CD4-positive, alpha-beta memory T cell (primary cell): ENCODE results near the gene GINS3. TPM values are rescaled to one million over a fixed set of nuclear protein-coding genes. Genes with fewer than 3 reads are reported as not detected.

ENCODE experiments used
- CTCF ChIA-PET: fragments of 350-600 bp; sonication (Branson Sonifier 250); formaldehyde crosslinking; loops from one replicate; lab custom pipeline; 2021; ENCODE audit warnings: inconsistent platforms; ENCODE audit not compliant: partially characterized antibody; lab: Charles Lee
- POLR2A ChIA-PET: fragments of 350-600 bp; sonication (Branson Sonifier 250); formaldehyde crosslinking; loops from one replicate; lab custom pipeline; 2021; ENCODE audit not compliant: partially characterized antibody; lab: Charles Lee
- DNase-seq, 5 donors: peaks; one replicate each; pipeline versions ENCODE4 v3.0.0 to v3.0.0-alpha.2; 2020 to 2022; ENCODE audit warnings: mixed read lengths in 1 of 5
- H3K27ac ChIP-seq: one replicate; pipeline ENCODE4 v1.7.0; 2013; ENCODE audit warnings: low read depth, low read length
- H3K27me3 ChIP-seq: 2 replicates; pipeline ENCODE4 v1.7.0; 2013; ENCODE audit warnings: mild to moderate bottlenecking, low read length, moderate library complexity; ENCODE audit not compliant: insufficient read depth
- H3K36me3 ChIP-seq: 2 replicates; pipeline ENCODE4 v1.7.0; 2013; ENCODE audit warnings: mild to moderate bottlenecking, low read length, moderate library complexity; ENCODE audit not compliant: insufficient read depth
- H3K4me1 ChIP-seq: 2 replicates; pipeline ENCODE4 v1.7.0; 2013; ENCODE audit warnings: mild to moderate bottlenecking, low read length, moderate library complexity; ENCODE audit not compliant: insufficient read depth
- H3K4me3 ChIP-seq, 2 donors: one replicate each; pipeline ENCODE4 v1.7.0; 2013; ENCODE audit warnings: low read length in 2 of 2, mild to moderate bottlenecking in 1 of 2
- H3K9me3 ChIP-seq, 2 donors: one replicate each; pipeline ENCODE4 v1.7.0; 2013; ENCODE audit warnings: low read length in 2 of 2, control low read depth in 1 of 2; ENCODE audit not compliant: control insufficient read depth in 1 of 2
- H3K27ac Mint-ChIP-seq, 7 donors: one replicate each; pipeline ENCODE4 v1.8.0; 2020 to 2021; ENCODE audit warnings: mixed read lengths in 7 of 7, mild to moderate bottlenecking in 6 of 7, inconsistent platforms in 3 of 7, moderate library complexity in 3 of 7
- H3K27me3 Mint-ChIP-seq, 2 donors: one replicate each; pipeline ENCODE4 v1.8.0; 2020 to 2021; ENCODE audit warnings: mixed read lengths in 2 of 2
- H3K36me3 Mint-ChIP-seq, 2 donors: one replicate each; pipeline ENCODE4 v1.8.0; 2020 to 2021; ENCODE audit warnings: mixed read lengths in 2 of 2, inconsistent platforms in 1 of 2, mild to moderate bottlenecking in 1 of 2
- H3K4me1 Mint-ChIP-seq, 4 donors: one replicate each; pipeline ENCODE4 v1.8.0; 2020 to 2021; ENCODE audit warnings: mixed read lengths in 4 of 4, mild to moderate bottlenecking in 1 of 4
- H3K4me3 Mint-ChIP-seq, 8 donors: one replicate each; pipeline ENCODE4 v1.8.0; 2020 to 2021; ENCODE audit warnings: mixed read lengths in 8 of 8, mild to moderate bottlenecking in 7 of 8, moderate library complexity in 6 of 8, inconsistent platforms in 3 of 8
- H3K9me3 Mint-ChIP-seq, 8 donors: one replicate each; pipeline ENCODE4 v1.8.0; 2020 to 2021; ENCODE audit warnings: mixed read lengths in 8 of 8, mild to moderate bottlenecking in 5 of 8, inconsistent platforms in 3 of 8, moderate library complexity in 1 of 8
- intact Hi-C: fragments of 100-400 bp; cut with micrococcal nuclease; formaldehyde crosslinking; loops from one replicate; pipeline ENCODE4 v1.15.1; 2023
- polyA plus RNA-seq, 2 donors: library from polyadenylated mRNA; unstranded; fragments of 300-500 nt; fragmentation: Illumina TruSeq; gene quantifications; one replicate each; pipeline ENCODE4 v1.2.3, GENCODE V29; 2021
- total RNA-seq, 2 experiments: library from RNA; stranded (reverse); gene quantifications; one replicate each; pipeline ENCODE4 v1.2.3, GENCODE V29; 2021

The GINS3 gene
- total and polyA plus RNA-seq, 4 experiments from 2014 or later = 0.78 to 2.2 (median 1.2) TPM

DNA sequence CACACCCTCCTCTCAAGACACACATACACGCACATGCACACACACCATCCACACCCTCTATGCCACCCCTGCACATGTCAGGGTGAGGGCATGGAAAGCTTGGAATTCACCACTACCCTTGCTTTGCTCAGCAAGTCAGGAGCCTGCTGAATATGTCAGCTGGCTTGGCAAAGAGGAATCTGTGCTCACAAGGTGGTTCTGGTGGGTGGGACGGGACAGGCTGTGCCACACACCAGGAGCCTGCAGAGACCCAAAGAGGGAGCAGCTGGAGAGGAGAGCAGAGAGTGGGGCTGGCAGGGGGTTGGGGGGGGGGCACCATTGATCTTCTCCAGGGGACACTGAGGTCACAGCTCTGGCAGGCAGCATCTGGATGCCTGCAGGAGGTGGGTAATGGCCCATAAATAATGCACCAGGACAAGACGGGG, 59.0 kb downstream of the GINS3 start:
- H3K27ac Mint-ChIP-seq = no peak overlapping the region
- H3K27me3 Mint-ChIP-seq = peaks cover 10 to 17% of the 10 kb centered on the region in 2 donors
- POLR2A ChIA-PET = no interaction called here
- Histone ChIP-seq H3K9me3 (no peaks in the 10 kb centered on the region), H3K27ac (no peak overlapping the region), H3K36me3 (no peaks in the 10 kb centered on the region), H3K4me3 (no peak overlapping the region), H3K27me3 (no peaks in the 10 kb centered on the region), H3K4me1 (no peaks in the 10 kb centered on the region)
- no peaks in the 10 kb centered on the region for H3K9me3 Mint-ChIP-seq
- no peak for DNase-seq
- CTCF ChIA-PET = no interaction called here
- H3K36me3 Mint-ChIP-seq = no peaks in the 10 kb centered on the region
- H3K4me3 Mint-ChIP-seq = no peak overlapping the region
- intact Hi-C loops = no loop called here
- H3K4me1 Mint-ChIP-seq = no peaks in the 10 kb centered on the region

DNA sequence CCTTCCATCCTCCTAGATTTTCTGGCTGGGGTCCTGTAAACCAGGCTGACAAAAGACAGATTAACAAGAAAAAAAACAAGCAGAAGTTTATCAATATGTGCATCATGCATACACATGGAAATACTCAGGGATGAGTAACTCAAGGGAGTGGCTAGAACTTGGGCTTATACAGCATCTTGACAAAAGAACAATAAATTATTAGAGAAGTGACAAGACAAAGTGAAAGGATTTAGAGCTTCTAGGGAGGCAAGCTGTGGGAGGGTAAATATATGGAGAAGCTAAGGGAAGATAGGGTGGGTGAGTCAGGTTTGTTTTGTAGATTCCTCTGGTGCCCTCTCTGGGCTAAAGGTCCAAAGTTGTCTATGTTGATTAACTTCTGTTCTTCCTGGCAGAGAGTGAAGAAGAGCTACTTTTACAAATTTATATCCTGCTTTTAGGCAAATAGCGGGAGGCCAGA, 59.7 kb downstream of the GINS3 start:
- Mint-ChIP-seq H3K27me3 (peaks cover 10 to 17% of the 10 kb centered on the region in 2 donors), H3K4me1 (no peaks in the 10 kb centered on the region), H3K27ac (no peak overlapping the region), H3K4me3 (no peak overlapping the region), H3K36me3 (no peaks in the 10 kb centered on the region), H3K9me3 (no peaks in the 10 kb centered on the region)
- no peak overlapping the region for H3K4me3 ChIP-seq
- intact Hi-C loops = no loop called here
- CTCF ChIA-PET = no interaction called here
- no peaks in the 10 kb centered on the region for H3K9me3 ChIP-seq
- H3K4me1 ChIP-seq = no peaks in the 10 kb centered on the region
- POLR2A ChIA-PET = no interaction called here
- DNase-seq = no peak
- no peaks in the 10 kb centered on the region for H3K27me3 ChIP-seq
- no peaks in the 10 kb centered on the region for H3K36me3 ChIP-seq
- no peak overlapping the region for H3K27ac ChIP-seq

GRCh38 chr16:58452640-58453039, 60.4 kb downstream of the GINS3 start:
- DNase-seq = no peak
- intact Hi-C loops = no loop called here
- Mint-ChIP-seq H3K9me3 (no peaks in the 10 kb centered on the region), H3K27me3 (peaks cover 11 to 15% of the 10 kb centered on the region in 2 donors), H3K36me3 (no peaks in the 10 kb centered on the region), H3K4me3 (no peak overlapping the region), H3K4me1 (no peaks in the 10 kb centered on the region), H3K27ac (no peak overlapping the region)
- Histone ChIP-seq H3K27me3 (no peaks in the 10 kb centered on the region), H3K4me3 (no peak overlapping the region), H3K27ac (no peak overlapping the region), H3K4me1 (no peaks in the 10 kb centered on the region), H3K36me3 (no peaks in the 10 kb centered on the region), H3K9me3 (no peaks in the 10 kb centered on the region)
- ChIA-PET CTCF (no interaction called here), POLR2A (no interaction called here)

DNA sequence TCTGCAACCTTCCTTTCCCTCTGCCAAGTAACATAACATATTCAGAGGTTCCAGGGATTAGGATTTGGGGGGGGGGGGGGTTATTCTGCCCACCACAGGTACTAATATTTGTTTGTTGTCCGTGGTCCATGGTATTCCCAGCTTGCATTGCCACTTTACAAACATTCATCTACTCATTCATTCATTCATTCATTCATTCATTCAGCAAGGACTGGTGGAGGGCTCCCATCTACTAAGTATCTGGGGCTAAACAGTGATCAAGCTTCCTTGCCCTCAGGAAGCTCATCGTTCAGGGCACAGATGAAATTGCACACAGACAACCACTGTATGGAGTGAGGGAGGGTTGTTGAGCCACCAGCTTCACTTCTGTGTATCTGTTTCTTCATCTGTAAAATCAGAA, 61.9 kb downstream of the GINS3 start:
- Mint-ChIP-seq H3K27ac (no peak overlapping the region), H3K4me3 (no peak overlapping the region), H3K4me1 (no peaks in the 10 kb centered on the region), H3K36me3 (no peaks in the 10 kb centered on the region), H3K27me3 (peaks cover 11 to 14% of the 10 kb centered on the region in 2 donors), H3K9me3 (no peaks in the 10 kb centered on the region)
- Histone ChIP-seq H3K9me3 (no peaks in the 10 kb centered on the region), H3K27ac (no peak overlapping the region), H3K27me3 (no peaks in the 10 kb centered on the region), H3K36me3 (no peaks in the 10 kb centered on the region), H3K4me3 (no peak overlapping the region), H3K4me1 (no peaks in the 10 kb centered on the region)
- ChIA-PET CTCF (no interaction called here), POLR2A (no interaction called here)
- intact Hi-C loops = no loop called here
- no peak for DNase-seq

- no peaks in the 10 kb centered on the region for H3K36me3 Mint-ChIP-seq
- Histone ChIP-seq H3K9me3 (no peaks in the 10 kb centered on the region), H3K4me3 (no peak overlapping the region), H3K4me1 (no peaks in the 10 kb centered on the region), H3K27me3 (no peaks in the 10 kb centered on the region), H3K27ac (no peak overlapping the region), H3K36me3 (no peaks in the 10 kb centered on the region)
- H3K4me1 Mint-ChIP-seq = no peaks in the 10 kb centered on the region
- ChIA-PET CTCF (interaction anchor here (0.7 kb wide), 1 partner anchor 68 kb away, joined by 3 read pairs; no protein-coding TSS in a partner anchor), POLR2A (no interaction called here)
- no peaks in the 10 kb centered on the region for H3K9me3 Mint-ChIP-seq
- H3K27ac Mint-ChIP-seq = no peak overlapping the region
- no peak for DNase-seq
- H3K4me3 Mint-ChIP-seq = no peak overlapping the region
- intact Hi-C loops = no loop called here
- H3K27me3 Mint-ChIP-seq = peaks cover 10 to 17% of the 10 kb centered on the region in 2 donors
These were observed 62.6 kb downstream of the GINS3 start for GRCh38 chr16:58454856-58455255.

Other genes with a start within 250 kb of the GINS3 start
- 10 to 100 TPM; 63.5 to 63.6 TPM for gene CSNK2A2, start 194.4 kb upstream of the GINS3 start, total RNA-seq
- 10 to 100 TPM in 1 of 2 donors, 1 to 10 TPM in 1; 9.7 to 14.8 TPM for gene CSNK2A2, start 194.4 kb upstream of the GINS3 start, polyA plus RNA-seq
- not detected for gene PRSS54, start 97.4 kb upstream of the GINS3 start, total RNA-seq
- gene PRSS54, start 97.4 kb upstream of the GINS3 start, polyA plus RNA-seq = not detected
- gene NDRG4, start 107.7 kb downstream of the GINS3 start, total RNA-seq = 1 to 10 TPM; 1.3 TPM
- under 1 TPM in 1 of 2 donors, not detected in 1; 0.22 TPM for gene NDRG4, start 107.7 kb downstream of the GINS3 start, polyA plus RNA-seq
- 10 to 100 TPM; 34.2 to 38.3 TPM for gene SETD6, start 123.0 kb downstream of the GINS3 start, total RNA-seq
- 10 to 100 TPM in 1 of 2 donors, 1 to 10 TPM in 1; 6.1 to 13.0 TPM for gene SETD6, start 123.0 kb downstream of the GINS3 start, polyA plus RNA-seq
- 100 to 1,000 TPM; 251 to 262 TPM for gene CNOT1, start 237.4 kb downstream of the GINS3 start, total RNA-seq
- 100 to 1,000 TPM in 1 of 2 donors, 10 to 100 TPM in 1; 74.9 to 107 TPM for gene CNOT1, start 237.4 kb downstream of the GINS3 start, polyA plus RNA-seq